ENCODE results near the gene DOP1A.

Gene DOP1A

GRCh38 chr6:83067448-83068439, at the start of gene DOP1A:
TSS of gene DOP1A (plus strand) at chr6:83067671. CDS start at chr6:83096978, 29,307 bp downstream.
- peak within 1 kb of the TSS; percentile 82 for H3K4me3 ChIP-seq (ENCODE audit: low read depth, low read length)

GRCh38 chr6:83019741-83020140, 47.7 kb upstream of the DOP1A start:
- H3K4me3 ChIP-seq (ENCODE audit: low read depth, low read length) = no peak overlapping the region

GRCh38 chr6:83031689-83032088, 35.8 kb upstream of the DOP1A start:
- no peak overlapping the region for H3K4me3 ChIP-seq (ENCODE audit: low read depth, low read length)

- no peak overlapping the region for H3K4me3 ChIP-seq (ENCODE audit: low read depth, low read length)
Measured at GRCh38 chr6:83038246-83038645, 29.2 kb upstream of the DOP1A start.

- H3K4me3 ChIP-seq (ENCODE audit: low read depth, low read length) = no peak overlapping the region
Measured at GRCh38 chr6:83042467-83043053, 24.9 kb upstream of the DOP1A start.

GRCh38 chr6:83044091-83044768, 23.2 kb upstream of the DOP1A start:
- H3K4me3 ChIP-seq (ENCODE audit: low read depth, low read length) = no peak overlapping the region

GRCh38 chr6:83047065-83047754, 20.3 kb upstream of the DOP1A start:
- H3K4me3 ChIP-seq (ENCODE audit: low read depth, low read length) = no peak overlapping the region

GRCh38 chr6:83051377-83052172, 15.9 kb upstream of the DOP1A start:
- no peak overlapping the region for H3K4me3 ChIP-seq (ENCODE audit: low read depth, low read length)

GRCh38 chr6:83053678-83054077, 13.8 kb upstream of the DOP1A start:
- H3K4me3 ChIP-seq (ENCODE audit: low read depth, low read length) = no peak overlapping the region

GRCh38 chr6:83055366-83055964, 12.0 kb upstream of the DOP1A start:
- H3K4me3 ChIP-seq (ENCODE audit: low read depth, low read length) = no peak overlapping the region

- no peak overlapping the region for H3K4me3 ChIP-seq (ENCODE audit: low read depth, low read length)
Measured at GRCh38 chr6:83057705-83058321, 9.7 kb upstream of the DOP1A start.

GRCh38 chr6:83061190-83061589, 6.3 kb upstream of the DOP1A start:
- no peak overlapping the region for H3K4me3 ChIP-seq (ENCODE audit: low read depth, low read length)

GRCh38 chr6:83062225-83062624, 5.2 kb upstream of the DOP1A start:
- H3K4me3 ChIP-seq (ENCODE audit: low read depth, low read length) = no peak overlapping the region

GRCh38 chr6:83065511-83066192, 1.8 kb upstream of the DOP1A start, which contains the start of gene UBE3D:
TSS of gene UBE3D (minus strand) at chr6:83065841. CDS start at chr6:83065718, 123 bp downstream.
- H3K4me3 ChIP-seq (ENCODE audit: low read depth, low read length) = peak within 1 kb of the TSS; percentile 85

- peak overlapping the region; percentile 82 for H3K4me3 ChIP-seq (ENCODE audit: low read depth, low read length)
Measured at GRCh38 chr6:83068616-83069015, 1.1 kb downstream of the DOP1A start.

GRCh38 chr6:83069633-83070032, 2.2 kb downstream of the DOP1A start:
- H3K4me3 ChIP-seq (ENCODE audit: low read depth, low read length) = no peak overlapping the region

GRCh38 chr6:83071023-83071422, 3.6 kb downstream of the DOP1A start:
- no peak overlapping the region for H3K4me3 ChIP-seq (ENCODE audit: low read depth, low read length)

- no peak overlapping the region for H3K4me3 ChIP-seq (ENCODE audit: low read depth, low read length)
Measured at GRCh38 chr6:83071707-83072106, 4.2 kb downstream of the DOP1A start.

GRCh38 chr6:83072726-83073125, 5.3 kb downstream of the DOP1A start:
- H3K4me3 ChIP-seq (ENCODE audit: low read depth, low read length) = no peak overlapping the region
